Measurements from ENCODE around the gene BET1L.
"Not testable (repeated sequence)": the region's sequence is repeated elsewhere in the genome, so short reads cannot be mapped to it uniquely, and the experiment has no call there.

Gene BET1L

GRCh38 chr11:193481-193880, 13.7 kb downstream of the BET1L start:
- ATAC-seq = not testable (repeated sequence)

GRCh38 chr11:192674-193128, 14.5 kb downstream of the BET1L start, which contains the start of gene SCGB1C1:
SCGB1C1 (plus strand) TSS chr11:193078; CDS start chr11:193100, 22 bp downstream.
- ATAC-seq, DNase-seq: not testable (repeated sequence)

More at GRCh38 chr11:193481-193880, 13.7 kb downstream of the BET1L start:
- DNase-seq = not testable (repeated sequence)

GRCh38 chr11:191490-192478, 15.4 kb downstream of the BET1L start:
- ATAC-seq (peak; percentile 55), DNase-seq (peak; percentile 45)

- not testable (repeated sequence) for DNase-seq, ATAC-seq
Measured at GRCh38 chr11:190546-190945, 16.7 kb downstream of the BET1L start.

GRCh38 chr11:189843-190311, 17.3 kb downstream of the BET1L start:
- ATAC-seq (peak; percentile 87), DNase-seq (peak; percentile 48)

GRCh38 chr11:189200-189783, 17.9 kb downstream of the BET1L start:
- ATAC-seq = not testable (repeated sequence)
- DNase-seq = peak; percentile 2

- DNase-seq, ATAC-seq: not testable (repeated sequence)
Measured at GRCh38 chr11:180242-180641, 27.0 kb downstream of the BET1L start.

Data from stimulated activated naive CD8-positive, alpha-beta T cell treated with anti-CD3 and anti-CD28 coated beads, Interleukin-15, Interleukin-2, amounts not matched to agents 100 U/mL and 50 U/mL, for 24 hours (primary cell).